HG02763 (cell line): Measurements from ENCODE around the gene C5.

Experiments
- ATAC-seq: cut with Tn5 transposase; IDR thresholded peaks from one replicate; pipeline ENCODE4 v1.9.1; 2021; ENCODE audit warnings: mild to moderate bottlenecking, moderate library complexity; ENCODE audit not compliant: unreplicated experiment

The C5 gene

GRCh38 chr9:120914396-120914795, 135.7 kb downstream of the C5 start:
- ATAC-seq: no peak

- no peak for ATAC-seq
Measured at GRCh38 chr9:120913647-120914264, 136.3 kb downstream of the C5 start.

GRCh38 chr9:120912958-120913646, 137.0 kb downstream of the C5 start:
- no peak for ATAC-seq

GRCh38 chr9:120911295-120911837, 138.7 kb downstream of the C5 start:
- no peak for ATAC-seq

- no peak for ATAC-seq
Measured at GRCh38 chr9:120910643-120911042, 139.4 kb downstream of the C5 start.

- ATAC-seq: no peak
Measured at GRCh38 chr9:120909904-120910303, 140.2 kb downstream of the C5 start.

GRCh38 chr9:120905315-120906164, 144.5 kb downstream of the C5 start:
- no peak for ATAC-seq

GRCh38 chr9:120904978-120905301, 145.1 kb downstream of the C5 start:
- ATAC-seq: no peak

- no peak for ATAC-seq
Measured at GRCh38 chr9:120904061-120904977, 145.8 kb downstream of the C5 start.

GRCh38 chr9:120902569-120903535, 147.2 kb downstream of the C5 start:
- ATAC-seq: no peak
